Astrocyte of the cerebellum (primary cell): ENCODE measurements around the gene BACH2.
"Not testable (repeated sequence)": the region's sequence is repeated elsewhere in the genome, so short reads cannot be mapped to it uniquely, and the experiment has no call there.

Experiments used
- DNase-seq: peaks from one replicate; pipeline ENCODE4 v3.0.0-alpha.2; 2011; ENCODE audit warnings: low read depth
- H3K4me3 ChIP-seq: 2 replicates; pipeline ENCODE4 v1.5.1; 2011; ENCODE audit warnings: mild to moderate bottlenecking, low read depth, low read length, moderate library complexity
- in situ Hi-C: cut with HindIII; loops from 2 replicates; pipeline ENCODE4 v1.10.0; 2017; ENCODE audit warnings: low sequenced_read_pairs
- TF ChIP-seq, protein P1 (sequence below): IDR thresholded peaks from 2 replicates; pipeline ENCODE4 v1.5.1; 2012; ENCODE audit warnings: low read length, low read depth, moderate library complexity, mild to moderate bottlenecking; ENCODE audit errors: missing control alignments

BACH2 gene

GRCh38 chr6:90140683-90141082 lies 156.0 kb downstream of the BACH2 start:
- H3K4me3 ChIP-seq = no peak overlapping the region
- TF ChIP-seq, protein P1, sequence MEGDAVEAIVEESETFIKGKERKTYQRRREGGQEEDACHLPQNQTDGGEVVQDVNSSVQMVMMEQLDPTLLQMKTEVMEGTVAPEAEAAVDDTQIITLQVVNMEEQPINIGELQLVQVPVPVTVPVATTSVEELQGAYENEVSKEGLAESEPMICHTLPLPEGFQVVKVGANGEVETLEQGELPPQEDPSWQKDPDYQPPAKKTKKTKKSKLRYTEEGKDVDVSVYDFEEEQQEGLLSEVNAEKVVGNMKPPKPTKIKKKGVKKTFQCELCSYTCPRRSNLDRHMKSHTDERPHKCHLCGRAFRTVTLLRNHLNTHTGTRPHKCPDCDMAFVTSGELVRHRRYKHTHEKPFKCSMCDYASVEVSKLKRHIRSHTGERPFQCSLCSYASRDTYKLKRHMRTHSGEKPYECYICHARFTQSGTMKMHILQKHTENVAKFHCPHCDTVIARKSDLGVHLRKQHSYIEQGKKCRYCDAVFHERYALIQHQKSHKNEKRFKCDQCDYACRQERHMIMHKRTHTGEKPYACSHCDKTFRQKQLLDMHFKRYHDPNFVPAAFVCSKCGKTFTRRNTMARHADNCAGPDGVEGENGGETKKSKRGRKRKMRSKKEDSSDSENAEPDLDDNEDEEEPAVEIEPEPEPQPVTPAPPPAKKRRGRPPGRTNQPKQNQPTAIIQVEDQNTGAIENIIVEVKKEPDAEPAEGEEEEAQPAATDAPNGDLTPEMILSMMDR = no peak
- no peak for DNase-seq
- in situ Hi-C loops = no loop called here

DNA sequence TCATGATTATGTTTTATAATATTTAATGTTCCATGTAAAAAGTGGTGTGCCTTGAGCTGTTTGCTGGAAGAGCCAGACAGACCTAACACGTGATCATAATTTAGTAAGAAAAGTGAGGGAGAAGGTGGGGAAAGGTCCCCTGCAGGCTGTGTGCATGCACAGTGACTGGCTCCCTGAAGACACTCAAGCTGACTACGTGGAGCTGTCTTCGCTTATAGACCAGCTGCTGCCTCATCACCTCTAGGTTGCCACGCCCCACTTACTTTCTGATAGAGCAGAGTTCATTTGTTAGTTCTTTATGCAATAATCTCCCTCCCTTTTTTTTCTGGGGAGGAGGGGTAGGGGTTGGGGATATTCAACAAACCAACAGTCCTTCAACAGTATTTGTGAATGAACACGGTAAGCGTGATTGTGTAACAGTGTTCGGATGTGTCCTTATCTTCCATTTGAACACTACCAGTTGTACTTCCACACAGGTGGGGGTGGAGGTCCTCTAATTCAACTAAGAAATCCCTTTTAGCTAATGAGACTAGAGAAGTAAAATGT lies 157.3 kb downstream of the BACH2 start:
- in situ Hi-C loops = no loop called here
- TF ChIP-seq, protein P1 = no peak
- no peak for DNase-seq
- no peak overlapping the region for H3K4me3 ChIP-seq

DNA sequence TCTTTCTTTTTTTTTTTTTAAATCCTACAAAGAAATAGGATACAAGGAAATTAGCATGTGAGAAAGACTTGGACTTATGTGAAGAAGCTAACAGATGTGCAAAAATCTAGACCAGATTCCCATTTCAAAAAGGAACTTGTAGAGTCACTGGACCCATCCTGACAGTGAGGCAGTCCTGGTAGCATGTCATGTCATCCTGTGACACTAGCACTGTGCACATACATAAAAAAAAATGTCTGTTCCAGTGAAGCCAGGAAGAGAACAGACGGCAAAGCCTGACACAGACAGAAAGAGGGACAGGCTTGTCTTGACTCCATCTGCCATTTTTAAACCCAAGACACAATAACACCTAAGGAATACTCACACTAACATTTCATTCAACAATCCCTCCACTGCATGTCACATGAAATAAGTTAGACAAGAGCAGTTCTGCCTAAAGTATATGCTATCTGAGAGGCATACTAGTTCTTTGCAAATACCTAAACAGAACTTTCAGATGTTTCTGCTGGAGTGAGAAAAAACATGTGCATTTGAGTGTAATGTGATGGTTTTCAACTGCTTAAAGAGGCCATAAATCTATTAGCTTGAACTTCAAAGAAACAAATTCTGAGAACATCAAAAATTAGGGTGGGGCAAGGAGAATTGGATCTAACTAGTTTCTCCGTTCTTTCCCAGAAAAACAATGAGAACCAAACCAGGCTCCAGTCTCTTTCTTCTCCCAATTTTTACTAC lies 159.6 kb downstream of the BACH2 start:
- in situ Hi-C loops = no loop called here
- no peak for DNase-seq
- no peak overlapping the region for H3K4me3 ChIP-seq
- TF ChIP-seq, protein P1 = no peak

DNA sequence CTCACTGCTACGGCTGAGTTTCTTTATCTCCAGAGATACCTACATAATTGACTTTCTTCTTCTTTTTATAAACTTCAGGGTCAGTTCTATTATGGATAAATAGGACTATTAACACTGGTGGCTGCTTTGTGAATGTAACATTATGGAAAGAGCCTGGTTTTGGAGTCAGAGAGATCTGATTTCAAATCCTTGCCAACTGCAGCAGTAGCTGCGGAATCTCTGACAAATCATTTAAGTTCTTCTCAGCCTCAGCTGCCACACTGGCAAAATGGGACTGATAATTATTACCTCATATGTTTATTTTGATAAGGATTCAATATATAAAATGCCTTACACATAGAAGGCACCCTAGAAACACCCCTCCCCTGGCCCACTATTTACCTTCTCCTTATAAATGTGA lies 160.5 kb downstream of the BACH2 start:
- TF ChIP-seq, protein P1 = no peak
- no peak overlapping the region for H3K4me3 ChIP-seq
- in situ Hi-C loops = no loop called here
- no peak for DNase-seq

GRCh38 chr6:90135667-90136066 lies 161.0 kb downstream of the BACH2 start:
- DNase-seq = peak; percentile 52
- TF ChIP-seq, protein P1 = no peak
- in situ Hi-C loops = no loop called here
- H3K4me3 ChIP-seq = no peak overlapping the region

GRCh38 chr6:90133664-90134063 lies 163.0 kb downstream of the BACH2 start:
- DNase-seq, H3K4me3 ChIP-seq, in situ Hi-C loops: not testable (repeated sequence)

DNA sequence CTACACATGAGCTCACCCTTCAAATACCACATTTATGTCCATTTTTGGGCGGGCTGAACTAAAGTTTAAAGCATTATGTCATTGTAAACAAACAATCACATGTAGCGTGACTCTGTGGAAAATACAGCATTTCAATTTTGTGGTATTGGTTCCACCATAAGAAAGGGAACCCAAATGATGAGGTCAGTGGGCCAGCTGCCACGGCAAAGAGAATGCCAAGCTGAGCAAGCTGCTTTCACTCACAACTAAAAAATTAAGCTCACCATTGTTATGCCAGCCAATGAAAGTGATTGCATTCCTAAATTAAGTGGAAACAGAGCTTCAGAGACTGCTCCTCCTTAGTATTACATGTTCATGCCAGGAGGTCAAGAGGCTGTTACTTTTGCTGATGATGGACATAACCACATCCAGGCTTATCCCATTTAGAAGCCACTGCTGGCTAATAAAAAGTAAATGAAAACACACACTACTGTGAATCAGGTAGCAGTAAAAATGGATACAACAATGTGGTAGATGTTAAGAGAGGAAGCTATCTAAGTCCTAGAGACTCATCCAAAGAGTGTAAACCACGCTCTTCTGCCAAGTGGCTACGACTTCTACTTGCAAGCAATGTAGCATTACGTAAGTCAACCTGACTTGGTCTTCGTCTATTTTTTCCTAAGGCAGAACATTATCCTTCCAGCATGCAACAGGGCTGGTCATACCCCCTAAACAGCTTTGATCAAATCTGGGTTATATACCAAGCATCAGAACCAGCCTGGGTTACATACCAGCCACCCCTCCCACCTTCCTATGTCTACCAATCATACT lies 164.8 kb downstream of the BACH2 start:
- TF ChIP-seq, protein P1 = no peak
- no peak overlapping the region for H3K4me3 ChIP-seq
- in situ Hi-C loops = no loop called here
- DNase-seq = peak; percentile 97
